HepG2 (cell line): ENCODE data around the gene IL1RL2. TPM values are rescaled to one million over a fixed set of nuclear protein-coding genes. Genes with fewer than 3 reads are reported as not detected.

Experiments used
- HNF4A ChIP-seq: sonication (generic); formaldehyde crosslinking; IDR thresholded peaks from 2 replicates; pipeline ENCODE4 v1.4.0; 2020; ENCODE audit warnings: missing genetic modification reagents
- HNRNPUL1 ChIP-seq: fragments of 200-400 bp; formaldehyde crosslinking; IDR thresholded peaks from 2 replicates; pipeline ENCODE4 v1.6.1; 2017; ENCODE audit warnings: low read depth, mild to moderate bottlenecking, low read length, moderate library complexity
- MAZ ChIP-seq, 2 experiments: sonication (generic) in 1 of 2; formaldehyde crosslinking in 1 of 2; IDR thresholded peaks; 2 replicates each; pipeline versions ENCODE4 v1.5.0 to v1.6.1; 2012 to 2020; ENCODE audit warnings: low read depth in 2 of 2, mild to moderate bottlenecking in 2 of 2, borderline replicate concordance in 1 of 2, improper control_type of control experiment in 1 of 2, low read length in 1 of 2, missing genetic modification reagents in 1 of 2, moderate library complexity in 1 of 2
- NFE2 ChIP-seq: sonication (generic); formaldehyde crosslinking; IDR thresholded peaks from 2 replicates; pipeline ENCODE4 v1.4.0; 2020; ENCODE audit warnings: missing genetic modification reagents
- RAD51 ChIP-seq: fragments of 450-650 bp; IDR thresholded peaks from 2 replicates; pipeline ENCODE4 v1.6.1; 2016; ENCODE audit warnings: borderline replicate concordance
- RARA ChIP-seq: IDR thresholded peaks from 2 replicates; pipeline ENCODE4 v1.6.1; 2016; ENCODE audit warnings: missing genetic modification reagents, missing compliant biosample characterization
- SAP130 ChIP-seq: IDR thresholded peaks from 2 replicates; pipeline ENCODE4 v1.6.1; 2016; ENCODE audit warnings: low read depth
- TEAD3 ChIP-seq: optimal IDR thresholded peaks from 2 replicates; pipeline ENCODE3; 2016; ENCODE audit warnings: borderline replicate concordance
- TP53 ChIP-seq: sonication (generic); formaldehyde crosslinking; conservative IDR thresholded peaks from 2 replicates; pipeline ENCODE4 v1.4.0; 2020; ENCODE audit warnings: missing genetic modification reagents
- ZMYM3 ChIP-seq: sonication (generic); formaldehyde crosslinking; IDR thresholded peaks from 2 replicates; pipeline ENCODE4 v1.5.1; 2020; ENCODE audit warnings: mild to moderate bottlenecking, missing genetic modification reagents
- ZNF232 ChIP-seq: sonication (generic); formaldehyde crosslinking; IDR thresholded peaks from 2 replicates; pipeline ENCODE4 v1.4.0; 2020; ENCODE audit warnings: missing genetic modification reagents, borderline replicate concordance
- ZNF24 ChIP-seq: fragments of 450-650 bp; IDR thresholded peaks from 2 replicates; pipeline ENCODE4 v1.6.1; 2017; ENCODE audit warnings: antibody characterized with exemption, mild to moderate bottlenecking
- ZNF629 ChIP-seq: sonication (generic); formaldehyde crosslinking; conservative IDR thresholded peaks from 2 replicates; pipeline ENCODE4 v1.5.0; 2020; ENCODE audit warnings: missing genetic modification reagents
- ZNF644 ChIP-seq: IDR thresholded peaks from 2 replicates; pipeline ENCODE4 v1.6.1; 2016; ENCODE audit warnings: low read depth
- ZNF652 ChIP-seq: IDR thresholded peaks from 2 replicates; pipeline ENCODE4 v1.6.1; 2016; ENCODE audit warnings: low read depth, borderline replicate concordance
- ZNF772 ChIP-seq: sonication (generic); formaldehyde crosslinking; IDR thresholded peaks from 2 replicates; pipeline ENCODE4 v1.5.0; 2020; ENCODE audit warnings: mild to moderate bottlenecking, missing genetic modification reagents
- polyA plus RNA-seq, 8 experiments: library from polyadenylated mRNA; depleted of rRNA in 3 of 8; stranded (reverse) in 7 of 8; unstranded in 1 of 8; fragments of >200 nt; fragmentation: Illumina TruSeq in 4 of 8; extraction: Trizol in 4 of 8; gene quantifications; 2 replicates each; pipeline versions ENCODE4 v1.2.1 to v1.2.3, GENCODE V29; 2011 to 2016; ENCODE audit warnings: low read depth in 4 of 8, missing spikeins in 1 of 8, mixed read lengths in 1 of 8; ENCODE audit not compliant: insufficient read depth in 1 of 8
- total RNA-seq, 5 experiments: library from RNA; depleted of rRNA; stranded (reverse); fragments of >200 nt; fragmentation: Illumina TruSeq; extraction: Trizol; gene quantifications; 2 replicates each; pipeline ENCODE4 v1.2.3, GENCODE V29; 2016; ENCODE audit warnings: low read depth in 1 of 5
- TF ChIP-seq, protein P1 (sequence below): sonication (generic); formaldehyde crosslinking; IDR thresholded peaks from 2 replicates; pipeline ENCODE4 v1.8.1; 2023; ENCODE audit warnings: mild to moderate bottlenecking, missing genetic modification reagents
- TF ChIP-seq, protein P2 (sequence below): sonication (generic); formaldehyde crosslinking; IDR thresholded peaks from 2 replicates; pipeline ENCODE4 v1.5.1; 2020; ENCODE audit warnings: missing genetic modification reagents, mild to moderate bottlenecking, borderline replicate concordance
- TF ChIP-seq, protein P3 (sequence below): sonication (generic); formaldehyde crosslinking; IDR thresholded peaks from 2 replicates; pipeline ENCODE4 v1.5.1; 2020; ENCODE audit warnings: missing genetic modification reagents, mild to moderate bottlenecking, borderline replicate concordance
- TF ChIP-seq, protein P4 (sequence below): IDR thresholded peaks from 2 replicates; pipeline ENCODE4 v1.6.1; 2016; ENCODE audit warnings: low read depth
- TF ChIP-seq, protein P5 (sequence below): sonication (generic); formaldehyde crosslinking; IDR thresholded peaks from 2 replicates; pipeline ENCODE4 v1.4.0; 2020; ENCODE audit warnings: missing genetic modification reagents, borderline replicate concordance

The IL1RL2 gene
- total and polyA plus RNA-seq, 2 of the 13 experiments (the other 11 are each of a cell fraction or from before 2014, with no cell fraction given), result 0.03 TPM; not detected in 1

DNA sequence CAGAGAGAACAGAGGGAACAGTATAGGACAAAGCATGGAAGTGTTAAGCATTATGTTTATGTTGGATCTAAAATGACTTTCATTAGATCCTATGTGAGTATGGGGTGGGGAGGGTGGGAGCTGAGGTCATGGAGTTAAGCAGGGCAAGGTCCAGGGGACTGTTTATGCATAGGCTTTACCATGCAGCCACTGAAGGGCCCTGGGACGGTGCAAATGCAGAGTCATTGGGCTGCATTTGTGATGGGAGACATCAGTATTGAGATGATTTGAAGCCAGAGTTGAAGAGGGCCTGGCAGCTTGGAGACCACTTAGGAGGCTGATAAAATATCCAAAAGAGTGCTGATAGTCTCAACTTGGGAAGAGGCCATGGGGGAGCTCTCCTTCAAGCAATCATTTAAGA, 22.7 kb downstream of the IL1RL2 start (continued):
- TF ChIP-seq, protein P1, sequence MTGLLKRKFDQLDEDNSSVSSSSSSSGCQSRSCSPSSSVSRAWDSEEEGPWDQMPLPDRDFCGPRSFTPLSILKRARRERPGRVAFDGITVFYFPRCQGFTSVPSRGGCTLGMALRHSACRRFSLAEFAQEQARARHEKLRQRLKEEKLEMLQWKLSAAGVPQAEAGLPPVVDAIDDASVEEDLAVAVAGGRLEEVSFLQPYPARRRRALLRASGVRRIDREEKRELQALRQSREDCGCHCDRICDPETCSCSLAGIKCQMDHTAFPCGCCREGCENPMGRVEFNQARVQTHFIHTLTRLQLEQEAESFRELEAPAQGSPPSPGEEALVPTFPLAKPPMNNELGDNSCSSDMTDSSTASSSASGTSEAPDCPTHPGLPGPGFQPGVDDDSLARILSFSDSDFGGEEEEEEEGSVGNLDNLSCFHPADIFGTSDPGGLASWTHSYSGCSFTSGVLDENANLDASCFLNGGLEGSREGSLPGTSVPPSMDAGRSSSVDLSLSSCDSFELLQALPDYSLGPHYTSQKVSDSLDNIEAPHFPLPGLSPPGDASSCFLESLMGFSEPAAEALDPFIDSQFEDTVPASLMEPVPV (CRISPR knock-in tag), result no peak
- TF ChIP-seq ZNF24 (no peak), RARA (peak; percentile 58; the same call in 1 of the 2 replicates), ZNF644 (CRISPR knock-in tag) (peak; percentile 84), NFE2 (CRISPR knock-in tag) (0 out of 2 replicates have a peak, but pooled peaks have one; percentile 45), MAZ (IDR thresholded peaks at IDR 0.05; ENCODE audit: borderline replicate concordance, low read depth, low read length) (peak; percentile 18; the same call in 1 of the 2 replicates), MAZ (CRISPR knock-in tag; IDR thresholded peaks at IDR 0.05; ENCODE audit: low read depth) (no peak), ZNF232 (no peak), SAP130 (CRISPR knock-in tag) (no peak), RAD51 (no peak), ZNF652 (CRISPR knock-in tag) (no peak), ZNF629 (no peak), HNRNPUL1 (no peak), TEAD3 (CRISPR knock-in tag) (peak; percentile 26), ZMYM3 (CRISPR knock-in tag) (peak; percentile 36; the same call in 1 of the 2 replicates), TP53 (no peak), HNF4A (CRISPR knock-in tag) (peak; percentile 70), ZNF772 (CRISPR knock-in tag) (no peak)
- TF ChIP-seq, protein P2, sequence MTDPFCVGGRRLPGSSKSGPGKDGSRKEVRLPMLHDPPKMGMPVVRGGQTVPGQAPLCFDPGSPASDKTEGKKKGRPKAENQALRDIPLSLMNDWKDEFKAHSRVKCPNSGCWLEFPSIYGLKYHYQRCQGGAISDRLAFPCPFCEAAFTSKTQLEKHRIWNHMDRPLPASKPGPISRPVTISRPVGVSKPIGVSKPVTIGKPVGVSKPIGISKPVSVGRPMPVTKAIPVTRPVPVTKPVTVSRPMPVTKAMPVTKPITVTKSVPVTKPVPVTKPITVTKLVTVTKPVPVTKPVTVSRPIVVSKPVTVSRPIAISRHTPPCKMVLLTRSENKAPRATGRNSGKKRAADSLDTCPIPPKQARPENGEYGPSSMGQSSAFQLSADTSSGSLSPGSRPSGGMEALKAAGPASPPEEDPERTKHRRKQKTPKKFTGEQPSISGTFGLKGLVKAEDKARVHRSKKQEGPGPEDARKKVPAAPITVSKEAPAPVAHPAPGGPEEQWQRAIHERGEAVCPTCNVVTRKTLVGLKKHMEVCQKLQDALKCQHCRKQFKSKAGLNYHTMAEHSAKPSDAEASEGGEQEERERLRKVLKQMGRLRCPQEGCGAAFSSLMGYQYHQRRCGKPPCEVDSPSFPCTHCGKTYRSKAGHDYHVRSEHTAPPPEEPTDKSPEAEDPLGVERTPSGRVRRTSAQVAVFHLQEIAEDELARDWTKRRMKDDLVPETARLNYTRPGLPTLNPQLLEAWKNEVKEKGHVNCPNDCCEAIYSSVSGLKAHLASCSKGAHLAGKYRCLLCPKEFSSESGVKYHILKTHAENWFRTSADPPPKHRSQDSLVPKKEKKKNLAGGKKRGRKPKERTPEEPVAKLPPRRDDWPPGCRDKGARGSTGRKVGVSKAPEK, result 0 out of 2 replicates have a peak, but pooled peaks have one; percentile 69
- TF ChIP-seq, protein P3, sequence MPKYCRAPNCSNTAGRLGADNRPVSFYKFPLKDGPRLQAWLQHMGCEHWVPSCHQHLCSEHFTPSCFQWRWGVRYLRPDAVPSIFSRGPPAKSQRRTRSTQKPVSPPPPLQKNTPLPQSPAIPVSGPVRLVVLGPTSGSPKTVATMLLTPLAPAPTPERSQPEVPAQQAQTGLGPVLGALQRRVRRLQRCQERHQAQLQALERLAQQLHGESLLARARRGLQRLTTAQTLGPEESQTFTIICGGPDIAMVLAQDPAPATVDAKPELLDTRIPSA (CRISPR knock-in tag), result no peak
- TF ChIP-seq, protein P4, sequence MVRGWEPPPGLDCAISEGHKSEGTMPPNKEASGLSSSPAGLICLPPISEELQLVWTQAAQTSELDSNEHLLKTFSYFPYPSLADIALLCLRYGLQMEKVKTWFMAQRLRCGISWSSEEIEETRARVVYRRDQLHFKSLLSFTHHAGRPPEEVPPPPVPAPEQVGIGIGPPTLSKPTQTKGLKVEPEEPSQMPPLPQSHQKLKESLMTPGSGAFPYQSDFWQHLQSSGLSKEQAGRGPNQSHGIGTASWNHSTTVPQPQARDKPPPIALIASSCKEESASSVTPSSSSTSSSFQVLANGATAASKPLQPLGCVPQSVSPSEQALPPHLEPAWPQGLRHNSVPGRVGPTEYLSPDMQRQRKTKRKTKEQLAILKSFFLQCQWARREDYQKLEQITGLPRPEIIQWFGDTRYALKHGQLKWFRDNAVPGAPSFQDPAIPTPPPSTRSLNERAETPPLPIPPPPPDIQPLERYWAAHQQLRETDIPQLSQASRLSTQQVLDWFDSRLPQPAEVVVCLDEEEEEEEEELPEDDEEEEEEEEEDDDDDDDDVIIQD, result 0 out of 2 replicates have a peak, but pooled peaks have one; percentile 37
- TF ChIP-seq, protein P5, sequence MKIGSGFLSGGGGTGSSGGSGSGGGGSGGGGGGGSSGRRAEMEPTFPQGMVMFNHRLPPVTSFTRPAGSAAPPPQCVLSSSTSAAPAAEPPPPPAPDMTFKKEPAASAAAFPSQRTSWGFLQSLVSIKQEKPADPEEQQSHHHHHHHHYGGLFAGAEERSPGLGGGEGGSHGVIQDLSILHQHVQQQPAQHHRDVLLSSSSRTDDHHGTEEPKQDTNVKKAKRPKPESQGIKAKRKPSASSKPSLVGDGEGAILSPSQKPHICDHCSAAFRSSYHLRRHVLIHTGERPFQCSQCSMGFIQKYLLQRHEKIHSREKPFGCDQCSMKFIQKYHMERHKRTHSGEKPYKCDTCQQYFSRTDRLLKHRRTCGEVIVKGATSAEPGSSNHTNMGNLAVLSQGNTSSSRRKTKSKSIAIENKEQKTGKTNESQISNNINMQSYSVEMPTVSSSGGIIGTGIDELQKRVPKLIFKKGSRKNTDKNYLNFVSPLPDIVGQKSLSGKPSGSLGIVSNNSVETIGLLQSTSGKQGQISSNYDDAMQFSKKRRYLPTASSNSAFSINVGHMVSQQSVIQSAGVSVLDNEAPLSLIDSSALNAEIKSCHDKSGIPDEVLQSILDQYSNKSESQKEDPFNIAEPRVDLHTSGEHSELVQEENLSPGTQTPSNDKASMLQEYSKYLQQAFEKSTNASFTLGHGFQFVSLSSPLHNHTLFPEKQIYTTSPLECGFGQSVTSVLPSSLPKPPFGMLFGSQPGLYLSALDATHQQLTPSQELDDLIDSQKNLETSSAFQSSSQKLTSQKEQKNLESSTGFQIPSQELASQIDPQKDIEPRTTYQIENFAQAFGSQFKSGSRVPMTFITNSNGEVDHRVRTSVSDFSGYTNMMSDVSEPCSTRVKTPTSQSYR (CRISPR knock-in tag), result no peak
